ENCODE results near the gene DIPK1B.

Gene DIPK1B

GRCh38 chr9:136740971-136741882 lies 28.9 kb downstream of the DIPK1B start:
- no peaks in the 10 kb centered on the region for H3K36me3 ChIP-seq (ENCODE audit: control insufficient read depth in 2 of 2, insufficient read depth in 1 of 2, low read length in 2 of 2)
- no peaks in the 10 kb centered on the region for H3K9me3 ChIP-seq (ENCODE audit: control insufficient read depth, insufficient read depth, low read depth, low read length)
- H3K4me1 ChIP-seq (ENCODE audit: control insufficient read depth, insufficient read depth, low read length), result no peaks in the 10 kb centered on the region
- no peak overlapping the region for H3K4me3 ChIP-seq (ENCODE audit: low read depth, low read length)
- ChIA-PET POLR2A (interaction anchor here (2.3 kb wide), 1 partner anchor 12 kb away, joined by 7 read pairs; no protein-coding TSS in a partner anchor), CTCF (interaction anchor here (0.7 to 1.2 kb wide), 2 partner anchors 12 to 17 kb away, joined by 6 to 14 read pairs; partner anchors contain the start of gene LCN8)
- H3K27ac ChIP-seq (ENCODE audit: extremely low read depth, low read depth, low read length), result no peak overlapping the region
- TF ChIP-seq GFI1B (tag by site-specific recombination; IDR thresholded peaks at IDR 0.05) (no peak), ZNF132 (tag by site-specific recombination; IDR thresholded peaks at IDR 0.05; ENCODE audit: borderline replicate concordance) (no peak), ZBTB48 (tag by site-specific recombination; IDR thresholded peaks at IDR 0.05) (0 out of 2 replicates have a peak, but pooled peaks have one; percentile 16), ATF2 (tag by site-specific recombination; IDR thresholded peaks at IDR 0.05; ENCODE audit: low read depth) (no peak), MYNN (tag by site-specific recombination; IDR thresholded peaks at IDR 0.05; ENCODE audit: borderline replicate concordance) (no peak), ZNF335 (tag by site-specific recombination; conservative IDR thresholded peaks at IDR 0.05) (0 out of 2 replicates have a peak, but pooled peaks have one; percentile 12), ZNF23 (tag by site-specific recombination; IDR thresholded peaks at IDR 0.05; ENCODE audit: borderline replicate concordance) (no peak), ZNF514 (tag by site-specific recombination; IDR thresholded peaks at IDR 0.05) (no peak), ZNF221 (tag by site-specific recombination; IDR thresholded peaks at IDR 0.05; ENCODE audit: borderline replicate concordance) (no peak), ZNF324 (tag by site-specific recombination; IDR thresholded peaks at IDR 0.05) (no peak), PATZ1 (tag by site-specific recombination; IDR thresholded peaks at IDR 0.05) (0 out of 2 replicates have a peak, but pooled peaks have one; percentile 9), ZNF670 (tag by site-specific recombination; IDR thresholded peaks at IDR 0.05; ENCODE audit: low read depth) (no peak), ZNF174 (tag by site-specific recombination; IDR thresholded peaks at IDR 0.05) (no peak), ZNF658 (tag by site-specific recombination; IDR thresholded peaks at IDR 0.05) (no peak), ZNF843 (tag by site-specific recombination; IDR thresholded peaks at IDR 0.05) (no peak), WT1 (tag by site-specific recombination; IDR thresholded peaks at IDR 0.05) (no peak), PBX3 (CRISPR knock-in tag; IDR thresholded peaks at IDR 0.05) (no peak), HOXD13 (CRISPR knock-in tag; IDR thresholded peaks at IDR 0.05; ENCODE audit: borderline replicate concordance) (no peak), INSM2 (tag by site-specific recombination; IDR thresholded peaks at IDR 0.05) (no peak), KLF1 (tag by site-specific recombination; IDR thresholded peaks at IDR 0.05) (peak; percentile 72), ZNF837 (tag by site-specific recombination; IDR thresholded peaks at IDR 0.05) (no peak), ZNF544 (tag by site-specific recombination; IDR thresholded peaks at IDR 0.05) (no peak), ZNF266 (tag by site-specific recombination; IDR thresholded peaks at IDR 0.05; ENCODE audit: low read depth) (no peak), PRDM1 (tag by site-specific recombination; IDR thresholded peaks at IDR 0.05) (no peak), ZNF133 (tag by site-specific recombination; IDR thresholded peaks at IDR 0.05) (no peak), HOXC10 (CRISPR knock-in tag; IDR thresholded peaks at IDR 0.05) (no peak), ZNF549 (tag by site-specific recombination; IDR thresholded peaks at IDR 0.05) (no peak), EGR2 (tag by site-specific recombination; IDR thresholded peaks at IDR 0.05; ENCODE audit: low read depth) (no peak; the same call in 1 of the 2 replicates), ZNF169 (tag by site-specific recombination; IDR thresholded peaks at IDR 0.05) (no peak), ZBTB8A (tag by site-specific recombination; IDR thresholded peaks at IDR 0.05) (no peak), ZNF639 (tag by site-specific recombination; IDR thresholded peaks at IDR 0.05) (no peak)

All from HEK293 (cell line).